ENCODE data around the gene RAB30.

RAB30 gene

DNA sequence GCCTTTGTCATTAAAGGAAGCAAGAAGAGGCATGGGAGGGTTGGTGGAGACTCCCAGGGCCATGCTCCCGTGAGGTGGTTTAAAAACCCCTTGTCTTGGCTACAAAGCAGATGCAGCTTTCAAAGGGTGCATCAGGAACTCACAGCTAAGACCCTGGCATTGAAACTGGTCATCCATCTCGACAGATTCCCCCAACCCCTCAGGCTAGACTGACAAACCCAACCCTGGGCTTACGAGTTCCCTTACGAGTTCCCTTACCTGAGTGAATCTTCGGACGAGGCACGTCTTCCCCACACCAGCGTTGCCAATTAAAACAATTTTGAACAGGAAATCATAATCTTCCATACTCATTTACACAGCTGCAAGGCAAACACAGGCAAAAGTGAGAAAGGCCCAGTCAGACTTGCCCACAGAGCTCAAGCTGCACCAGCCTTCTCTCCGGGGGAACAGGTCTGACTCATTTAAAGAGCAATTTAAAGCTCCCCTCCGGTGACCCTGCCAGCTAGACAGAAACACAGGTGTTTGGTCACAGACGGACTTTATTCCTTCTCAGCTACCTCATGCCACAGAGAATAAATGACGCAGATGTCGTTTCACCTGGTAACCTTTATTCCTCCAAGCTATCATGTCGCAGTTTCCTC, 74.6 kb downstream of the RAB30 start:
- H3K9me3 Mint-ChIP-seq: no peaks in the 10 kb centered on the region
- no peaks in the 10 kb centered on the region for H3K36me3 Mint-ChIP-seq (ENCODE audit: low read depth)
- peak overlapping the region in 1 of 3 experiments; percentile 21 for H3K27ac Mint-ChIP-seq
- H3K4me1 Mint-ChIP-seq: peaks cover 42% of the 10 kb centered on the region
- TF ChIP-seq, protein P1, sequence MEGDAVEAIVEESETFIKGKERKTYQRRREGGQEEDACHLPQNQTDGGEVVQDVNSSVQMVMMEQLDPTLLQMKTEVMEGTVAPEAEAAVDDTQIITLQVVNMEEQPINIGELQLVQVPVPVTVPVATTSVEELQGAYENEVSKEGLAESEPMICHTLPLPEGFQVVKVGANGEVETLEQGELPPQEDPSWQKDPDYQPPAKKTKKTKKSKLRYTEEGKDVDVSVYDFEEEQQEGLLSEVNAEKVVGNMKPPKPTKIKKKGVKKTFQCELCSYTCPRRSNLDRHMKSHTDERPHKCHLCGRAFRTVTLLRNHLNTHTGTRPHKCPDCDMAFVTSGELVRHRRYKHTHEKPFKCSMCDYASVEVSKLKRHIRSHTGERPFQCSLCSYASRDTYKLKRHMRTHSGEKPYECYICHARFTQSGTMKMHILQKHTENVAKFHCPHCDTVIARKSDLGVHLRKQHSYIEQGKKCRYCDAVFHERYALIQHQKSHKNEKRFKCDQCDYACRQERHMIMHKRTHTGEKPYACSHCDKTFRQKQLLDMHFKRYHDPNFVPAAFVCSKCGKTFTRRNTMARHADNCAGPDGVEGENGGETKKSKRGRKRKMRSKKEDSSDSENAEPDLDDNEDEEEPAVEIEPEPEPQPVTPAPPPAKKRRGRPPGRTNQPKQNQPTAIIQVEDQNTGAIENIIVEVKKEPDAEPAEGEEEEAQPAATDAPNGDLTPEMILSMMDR (IDR thresholded peaks at IDR 0.05; ENCODE audit: unreplicated experiment in 3 of 3): no peak
- H3K27me3 Mint-ChIP-seq (ENCODE audit: low read depth): no peaks in the 10 kb centered on the region
- no peak overlapping the region for H3K4me3 Mint-ChIP-seq

DNA sequence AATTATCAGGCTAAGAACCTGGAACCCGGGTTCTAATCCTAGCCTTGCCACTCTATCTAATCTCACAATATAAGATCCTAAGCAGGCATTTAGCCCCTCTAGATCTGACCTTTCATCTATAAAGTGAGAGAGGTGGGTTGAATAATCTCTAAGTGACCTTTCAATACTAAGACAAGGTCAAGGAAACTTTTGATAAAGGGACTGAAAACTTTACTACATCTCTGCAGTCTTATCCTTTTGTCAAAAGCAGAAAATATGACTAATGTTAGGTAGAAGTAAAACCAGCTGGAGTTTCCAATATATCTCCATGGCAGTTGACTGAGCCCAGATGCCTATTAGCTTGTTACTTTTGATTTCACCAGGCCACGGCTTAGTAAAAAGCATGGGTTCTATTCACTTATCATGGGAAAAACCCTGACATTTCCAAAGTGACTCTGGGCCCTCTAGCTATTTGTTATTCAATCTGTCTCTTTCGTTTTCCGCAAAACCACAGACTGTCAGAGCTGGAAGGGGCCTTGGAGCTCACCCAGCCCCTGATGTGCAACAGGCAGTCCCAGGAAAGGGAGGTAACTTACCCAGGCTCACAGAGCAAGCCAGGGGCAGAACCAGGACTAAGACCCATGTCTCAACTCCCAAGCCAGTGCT, 75.8 kb downstream of the RAB30 start:
- Mint-ChIP-seq H3K27me3 (ENCODE audit: low read depth) (no peaks in the 10 kb centered on the region), H3K9me3 (no peaks in the 10 kb centered on the region)
- TF ChIP-seq, protein P1 (IDR thresholded peaks at IDR 0.05; ENCODE audit: unreplicated experiment in 3 of 3): no peak

DNA sequence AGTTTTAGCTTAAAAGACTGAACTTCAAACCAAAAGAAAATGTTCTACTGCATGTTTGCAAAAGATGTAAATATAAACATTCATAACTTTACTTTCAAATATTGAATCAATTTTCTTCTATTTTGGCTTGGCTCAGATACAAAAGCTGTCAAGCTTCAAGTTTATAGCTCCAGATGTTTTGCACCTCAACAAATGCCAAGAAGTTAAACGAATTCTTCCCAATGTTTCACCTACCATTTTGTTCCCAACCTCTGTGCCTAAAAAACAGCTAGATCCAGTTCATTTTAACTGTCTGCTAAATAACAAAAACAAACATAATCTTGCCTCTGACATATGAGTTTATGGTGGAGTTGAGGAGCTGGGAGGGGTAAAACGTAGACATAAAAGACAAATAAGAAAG, 76.5 kb downstream of the RAB30 start:
- peak overlapping the region; percentile 12 to 67 (median 41) for H3K27ac Mint-ChIP-seq
- no peaks in the 10 kb centered on the region for H3K9me3 Mint-ChIP-seq
- no peak overlapping the region for H3K4me3 Mint-ChIP-seq
- H3K36me3 Mint-ChIP-seq (ENCODE audit: low read depth): no peaks in the 10 kb centered on the region
- TF ChIP-seq, protein P1 (IDR thresholded peaks at IDR 0.05; ENCODE audit: unreplicated experiment in 3 of 3): no peak
- H3K4me1 Mint-ChIP-seq: peaks cover 51% of the 10 kb centered on the region
- H3K27me3 Mint-ChIP-seq (ENCODE audit: low read depth): no peaks in the 10 kb centered on the region

More for the DNA sequence above, 75.8 kb downstream of the RAB30 start:
- Mint-ChIP-seq H3K4me1 (peaks cover 49% of the 10 kb centered on the region), H3K36me3 (ENCODE audit: low read depth) (no peaks in the 10 kb centered on the region), H3K27ac (peak overlapping the region; percentile 30 to 81 (median 67)), H3K4me3 (no peak overlapping the region)

DNA sequence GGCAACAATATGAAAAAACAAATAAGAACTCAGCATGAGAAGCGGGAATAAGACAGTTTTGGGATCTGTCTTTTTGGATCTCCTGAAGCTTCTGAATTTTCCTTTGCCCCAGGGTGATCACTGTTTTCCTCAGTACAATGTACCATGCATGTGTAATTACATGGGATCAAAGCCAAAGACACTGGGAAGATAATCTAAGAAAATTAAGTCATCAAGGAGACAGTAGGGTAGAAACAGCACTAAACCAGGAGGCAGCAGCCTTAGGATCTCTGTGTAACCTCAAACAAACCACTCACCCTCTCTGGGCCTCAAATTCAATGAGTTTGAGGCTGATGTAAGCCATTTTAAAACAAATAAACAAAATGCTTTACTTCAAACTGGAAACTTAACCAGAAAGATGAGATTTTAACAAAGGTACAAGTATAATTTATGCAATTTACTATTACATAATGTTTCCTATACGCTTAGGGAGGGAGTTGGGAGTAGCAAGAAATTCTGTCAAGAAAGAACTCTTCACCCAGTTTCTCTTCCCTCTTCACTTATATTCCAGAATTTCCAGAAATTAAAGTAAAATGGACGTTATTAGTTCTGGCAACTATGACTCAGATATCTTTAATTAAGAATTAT, 77.0 kb downstream of the RAB30 start:
- Mint-ChIP-seq H3K9me3 (no peaks in the 10 kb centered on the region), H3K4me1 (peaks cover 56% of the 10 kb centered on the region), H3K4me3 (no peak overlapping the region), H3K36me3 (ENCODE audit: low read depth) (no peaks in the 10 kb centered on the region), H3K27ac (peak overlapping the region in 1 of 3 experiments; percentile 3), H3K27me3 (ENCODE audit: low read depth) (no peaks in the 10 kb centered on the region)
- TF ChIP-seq, protein P1 (IDR thresholded peaks at IDR 0.05; ENCODE audit: unreplicated experiment in 3 of 3): no peak

DNA sequence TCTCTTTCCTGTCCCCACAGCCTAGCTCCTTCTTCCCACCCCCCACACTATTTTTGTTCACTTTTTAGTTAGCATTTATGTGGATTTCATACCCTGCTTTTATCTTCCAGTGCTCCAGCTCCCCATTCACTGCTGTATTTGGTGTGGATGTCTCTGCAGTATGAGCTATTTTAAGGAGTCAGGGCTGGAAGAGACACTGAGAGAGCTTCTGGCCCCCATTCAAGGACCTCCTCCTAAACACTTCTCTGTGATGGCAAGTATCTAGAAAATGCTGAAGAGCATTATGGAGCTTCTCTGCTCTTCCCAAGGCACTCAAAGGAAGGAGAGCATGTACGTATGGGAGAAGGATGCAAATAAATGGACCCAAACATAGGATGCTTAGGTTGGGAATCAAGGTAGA, 79.5 kb downstream of the RAB30 start:
- peak overlapping the region; percentile 66 to 72 (median 69) for H3K27ac Mint-ChIP-seq
- no peaks in the 10 kb centered on the region for H3K27me3 Mint-ChIP-seq (ENCODE audit: low read depth)
- H3K9me3 Mint-ChIP-seq: no peaks in the 10 kb centered on the region
- peaks cover 60% of the 10 kb centered on the region for H3K4me1 Mint-ChIP-seq
- no peak overlapping the region for H3K4me3 Mint-ChIP-seq
- TF ChIP-seq, protein P1 (IDR thresholded peaks at IDR 0.05; ENCODE audit: unreplicated experiment in 3 of 3): no peak
- no peaks in the 10 kb centered on the region for H3K36me3 Mint-ChIP-seq (ENCODE audit: low read depth)

All from nephron (organoid).